Endothelial cell of umbilical vein (primary cell): Measurements from ENCODE around the gene LRP1-AS. TPM values are rescaled to one million over a fixed set of nuclear protein-coding genes. Genes with fewer than 3 reads are reported as not detected.

Source experiments
- BruUV-seq: library from RNA; stranded (reverse); fragments of 400-500 nt; replicated peaks from 2 replicates; lab custom pipeline; 2021; lab: Mats Ljungman, UMichigan
- CTCF ChIA-PET: fragments of 300-600, 350-600 bp; sonication (Branson Sonifier 250); formaldehyde crosslinking; loops from one replicate; lab custom pipeline; 2021; ENCODE audit warnings: antibody characterized with exemption, inconsistent platforms; lab: Charles Lee
- POLR2A ChIA-PET: fragments of 300-600, 350-600 bp; sonication (Branson Sonifier 250); formaldehyde crosslinking; loops from one replicate; lab custom pipeline; 2021; ENCODE audit warnings: antibody characterized with exemption, inconsistent platforms; lab: Charles Lee
- DNase-seq: peaks from one replicate; pipeline ENCODE4 v3.0.0-alpha.2; 2011; ENCODE audit warnings: low read depth, low spot score
- FAIRE-seq: peaks from 2 replicates; lab custom pipeline; 2011; peaks lifted over from hg19 to GRCh38; lab: Jason Lieb, UNC
- H2AFZ ChIP-seq: 2 replicates; pipeline ENCODE4 v1.6.0; 2012; ENCODE audit warnings: low read depth, low read length, control low read depth, inconsistent platforms
- H3K27ac ChIP-seq: 2 replicates; pipeline ENCODE4 v1.5.1; 2011; ENCODE audit warnings: low read depth, mild to moderate bottlenecking, control low read depth, low read length, moderate library complexity; ENCODE audit not compliant: insufficient read depth
- H3K27me3 ChIP-seq, 2 experiments: 2 replicates each; pipeline versions ENCODE4 v1.6.0 to v1.6.1; 2011; ENCODE audit warnings: low read length in 2 of 2, mixed read lengths in 1 of 2; ENCODE audit not compliant: control insufficient read depth in 2 of 2, insufficient read depth in 2 of 2
- H3K36me3 ChIP-seq, 2 experiments: 2 replicates in 1 of 2; 3 replicates in 1 of 2; pipeline ENCODE4 v1.5.1; 2011; ENCODE audit warnings: low read length in 2 of 2, mild to moderate bottlenecking in 1 of 2, moderate library complexity in 1 of 2; ENCODE audit not compliant: control insufficient read depth in 2 of 2, insufficient read depth in 2 of 2; ENCODE audit errors: extremely low read depth in 1 of 2
- H3K4me1 ChIP-seq: 3 replicates; pipeline ENCODE4 v1.5.1; 2011; ENCODE audit warnings: mild to moderate bottlenecking, low read length; ENCODE audit not compliant: control insufficient read depth, insufficient read depth; ENCODE audit errors: extremely low read depth
- H3K4me2 ChIP-seq: 2 replicates; pipeline ENCODE4 v1.6.1; 2011; ENCODE audit warnings: low read length, control low read depth, mixed read lengths; ENCODE audit not compliant: insufficient read depth
- H3K4me3 ChIP-seq, 3 experiments: fragments of 200-600 bp in 1 of 3; sonication (generic), shearing (Covaris generic) in 1 of 3; replicated peaks in 1 of 3; 2 replicates each; pipeline ENCODE4 v1.5.1; 2011 to 2016; ENCODE audit warnings: control low read depth in 3 of 3, low read length in 3 of 3, mild to moderate bottlenecking in 2 of 3, inconsistent platforms in 1 of 3, low read depth in 1 of 3, moderate library complexity in 1 of 3; ENCODE audit not compliant: insufficient read depth in 1 of 3
- H3K79me2 ChIP-seq: 2 replicates; pipeline ENCODE4 v1.6.0; 2012; ENCODE audit warnings: low read length, inconsistent platforms; ENCODE audit not compliant: control insufficient read depth, insufficient read depth
- H3K9ac ChIP-seq: replicated peaks from 2 replicates; pipeline ENCODE3; 2011; ENCODE audit warnings: low read length, control low read depth; ENCODE audit not compliant: insufficient read depth; ENCODE audit errors: extremely low read depth
- H3K9me1 ChIP-seq: replicated peaks from 3 replicates; pipeline ENCODE4 v1.6.0; 2011; ENCODE audit warnings: mild to moderate bottlenecking, low read length; ENCODE audit not compliant: control insufficient read depth, insufficient read depth; ENCODE audit errors: extremely low read depth
- H3K9me3 ChIP-seq: replicated peaks from 2 replicates; pipeline ENCODE4 v1.5.1; 2012; ENCODE audit warnings: low read length, inconsistent platforms; ENCODE audit not compliant: control insufficient read depth, insufficient read depth
- H4K20me1 ChIP-seq: replicated peaks from 2 replicates; pipeline ENCODE3; 2011; ENCODE audit warnings: mild to moderate bottlenecking, low read length; ENCODE audit not compliant: control insufficient read depth, insufficient read depth; ENCODE audit errors: extremely low read depth
- CTCF ChIP-seq, 2 donors: IDR thresholded peaks; 1 replicate in 1 of 2; 2 replicates in 1 of 2; pipeline ENCODE4 v1.5.1; 2011; ENCODE audit warnings: low read length in 2 of 2, mild to moderate bottlenecking in 2 of 2, moderate library complexity in 2 of 2, control low read depth in 1 of 2, inconsistent platforms in 1 of 2, low read depth in 1 of 2; ENCODE audit not compliant: insufficient read depth in 1 of 2; ENCODE audit errors: extremely low read depth in 1 of 2
- EZH2 ChIP-seq: IDR thresholded peaks from 2 replicates; pipeline ENCODE4 v1.6.1; 2012; ENCODE audit warnings: borderline replicate concordance, low read depth, mild to moderate bottlenecking, moderate library complexity, low read length, inconsistent platforms; ENCODE audit not compliant: severe bottlenecking
- FOS ChIP-seq: IDR thresholded peaks from 2 replicates; pipeline ENCODE4 v1.6.1; 2011; ENCODE audit warnings: mild to moderate bottlenecking, low read length, moderate library complexity, borderline replicate concordance; ENCODE audit not compliant: insufficient read depth
- GATA2 ChIP-seq: IDR thresholded peaks from 2 replicates; pipeline ENCODE4 v1.7.0; 2011; ENCODE audit warnings: low read depth, mild to moderate bottlenecking, moderate library complexity, mixed read lengths, low read length; ENCODE audit not compliant: insufficient read length, insufficient read depth
- JUN ChIP-seq: IDR thresholded peaks from 2 replicates; pipeline ENCODE4 v1.6.1; 2011; ENCODE audit warnings: borderline replicate concordance, low read depth; ENCODE audit not compliant: insufficient read length, insufficient read depth
- MYC ChIP-seq: IDR thresholded peaks from one replicate; pipeline ENCODE4 v1.6.1; 2011; ENCODE audit warnings: mild to moderate bottlenecking, low read depth, low read length
- POLR2A ChIP-seq: IDR thresholded peaks from 2 replicates; pipeline ENCODE4 v1.6.1; 2012; ENCODE audit warnings: low read depth, mild to moderate bottlenecking, control low read depth, low read length
- POLR2AphosphoS5 ChIP-seq: IDR thresholded peaks from 2 replicates; pipeline ENCODE4 v1.6.1; 2012; ENCODE audit warnings: low read depth, mild to moderate bottlenecking, control low read depth, low read length, moderate library complexity; ENCODE audit not compliant: insufficient read depth
- dilution Hi-C: fragments of 300-500 bp; cut with MboI; formaldehyde crosslinking; loops from one replicate; pipeline ENCODE4 v1.15.0; 2019; ENCODE audit warnings: low sequenced_read_pairs; ENCODE audit not compliant: extremely low pct_ligation_motif_present
- intact Hi-C: fragments of 100-400 bp; cut with micrococcal nuclease; formaldehyde crosslinking; loops from one replicate; pipeline ENCODE4 v1.10.0; 2022
- polyA plus RNA-seq, 4 experiments: library from polyadenylated mRNA; depleted of rRNA in 3 of 4; stranded (reverse) in 3 of 4; unstranded in 1 of 4; fragments of >200 nt; gene quantifications; 2 replicates each; pipeline versions ENCODE4 v1.2.1 to v1.2.3, GENCODE V29; 2011 to 2012; ENCODE audit warnings: missing spikeins in 1 of 4
- total RNA-seq: library from RNA; stranded (reverse); gene quantifications from 2 replicates; pipeline ENCODE4 v1.2.3, GENCODE V29; 2021
- TF ChIP-seq, protein P1 (sequence below): IDR thresholded peaks from 2 replicates; pipeline ENCODE4 v1.6.1; 2011; ENCODE audit not compliant: insufficient read depth, insufficient read length

LRP1-AS gene
- total and polyA plus RNA-seq, 2 donors (not counting 3 experiments of a cell fraction or from before 2014, with no cell fraction given), result not detected

DNA sequence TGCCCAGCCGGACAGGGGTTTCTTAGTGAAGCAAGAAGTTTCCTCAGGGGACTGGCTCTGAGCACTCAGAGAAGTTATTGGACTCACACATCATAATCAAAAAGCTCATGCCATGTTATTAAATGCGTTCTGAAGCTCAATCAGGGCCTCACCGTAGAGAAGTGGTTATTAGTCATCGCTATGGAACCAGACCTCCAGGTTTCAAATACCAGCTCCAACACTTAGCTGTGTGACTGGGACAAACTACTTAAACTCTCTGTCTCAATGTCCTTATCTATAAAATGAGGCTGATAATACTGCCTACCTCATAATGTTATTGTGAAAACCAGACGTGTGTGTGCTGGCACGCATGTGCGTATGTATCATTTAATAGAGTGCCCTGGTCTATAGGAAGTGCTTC, 43.6 kb downstream of the LRP1-AS start:
- Histone ChIP-seq H3K79me2 (no peaks in the 10 kb centered on the region), H3K9me1 (no peaks in the 10 kb centered on the region), H2AFZ (no peak overlapping the region), H3K27ac (no peak overlapping the region), H3K9ac (no peak overlapping the region), H3K4me3 (no peak overlapping the region), H4K20me1 (no peaks in the 10 kb centered on the region), H3K27me3 (no peaks in the 10 kb centered on the region), H3K4me1 (peaks cover 4% of the 10 kb centered on the region), H3K36me3 (peaks cover 4 to 36% of the 10 kb centered on the region in 2 experiments), H3K4me2 (no peak overlapping the region), H3K9me3 (no peaks in the 10 kb centered on the region)
- DNase-seq (no peak), FAIRE-seq (no peak)
- ChIA-PET CTCF (interaction anchor here (1.1 to 1.8 kb wide), 4 partner anchors 8 to 34 kb away, joined by 3 to 4 read pairs (median 4); no protein-coding TSS in a partner anchor), POLR2A (no interaction called here)
- TF ChIP-seq EZH2 (no peak), FOS (no peak), CTCF (IDR thresholded peaks at IDR 0.05; ENCODE audit: extremely low read depth in 1 of 2, insufficient read depth in 1 of 2, low read depth in 1 of 2, low read length in 2 of 2) (no peak), POLR2AphosphoS5 (no peak), POLR2A (no peak), JUN (no peak), GATA2 (no peak), MYC (no peak)
- TF ChIP-seq, protein P1, sequence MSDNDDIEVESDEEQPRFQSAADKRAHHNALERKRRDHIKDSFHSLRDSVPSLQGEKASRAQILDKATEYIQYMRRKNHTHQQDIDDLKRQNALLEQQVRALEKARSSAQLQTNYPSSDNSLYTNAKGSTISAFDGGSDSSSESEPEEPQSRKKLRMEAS, result no peak
- intact Hi-C loops, result no loop called here
- BruUV-seq, result no TSS peak
- dilution Hi-C loops, result no loop called here
